GM08714 (cell line): ENCODE data around the gene B3GAT3.
"Not testable (repeated sequence)": the region's sequence is repeated elsewhere in the genome, so short reads cannot be mapped to it uniquely, and the experiment has no call there.

Source experiments
- H3K4me3 ChIP-seq: fragments of 200-500 bp; sonication (Bioruptor generic); 2 replicates; pipeline ENCODE4 v1.5.1; 2014; ENCODE audit warnings: mild to moderate bottlenecking, low read length, inconsistent platforms
- ZNF274 ChIP-seq: IDR thresholded peaks from 2 replicates; pipeline ENCODE4 v1.6.1; 2012; ENCODE audit warnings: mild to moderate bottlenecking, low read depth, low read length

Gene B3GAT3

GRCh38 chr11:62621567-62622470 is at the start of gene B3GAT3:
B3GAT3 (minus strand) TSS chr11:62621986; CDS start chr11:62621947, 39 bp downstream.
- H3K4me3 ChIP-seq: peak within 1 kb of the TSS; percentile 72
- TF ChIP-seq ZNF274: no peak

DNA sequence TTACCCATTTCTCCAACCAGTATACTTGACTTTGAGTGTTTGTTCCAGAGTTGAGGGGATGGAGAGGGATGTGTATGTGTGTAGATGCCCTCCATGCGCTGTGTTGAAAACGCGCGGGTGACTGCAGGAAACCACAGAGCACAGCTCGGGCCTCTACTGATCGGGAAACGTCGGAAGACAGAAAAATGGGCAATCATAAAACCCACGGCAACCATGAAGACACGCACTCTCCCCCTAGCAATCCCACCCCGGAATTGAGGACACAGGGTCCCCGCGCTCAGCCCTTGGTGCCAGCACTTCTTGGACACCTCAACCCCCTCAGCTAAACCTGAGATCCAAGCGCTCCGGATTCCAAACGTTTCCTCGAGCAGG is 49.4 kb upstream of the B3GAT3 start:
- peak overlapping the region; percentile 80 for H3K4me3 ChIP-seq
- no peak for TF ChIP-seq ZNF274

DNA sequence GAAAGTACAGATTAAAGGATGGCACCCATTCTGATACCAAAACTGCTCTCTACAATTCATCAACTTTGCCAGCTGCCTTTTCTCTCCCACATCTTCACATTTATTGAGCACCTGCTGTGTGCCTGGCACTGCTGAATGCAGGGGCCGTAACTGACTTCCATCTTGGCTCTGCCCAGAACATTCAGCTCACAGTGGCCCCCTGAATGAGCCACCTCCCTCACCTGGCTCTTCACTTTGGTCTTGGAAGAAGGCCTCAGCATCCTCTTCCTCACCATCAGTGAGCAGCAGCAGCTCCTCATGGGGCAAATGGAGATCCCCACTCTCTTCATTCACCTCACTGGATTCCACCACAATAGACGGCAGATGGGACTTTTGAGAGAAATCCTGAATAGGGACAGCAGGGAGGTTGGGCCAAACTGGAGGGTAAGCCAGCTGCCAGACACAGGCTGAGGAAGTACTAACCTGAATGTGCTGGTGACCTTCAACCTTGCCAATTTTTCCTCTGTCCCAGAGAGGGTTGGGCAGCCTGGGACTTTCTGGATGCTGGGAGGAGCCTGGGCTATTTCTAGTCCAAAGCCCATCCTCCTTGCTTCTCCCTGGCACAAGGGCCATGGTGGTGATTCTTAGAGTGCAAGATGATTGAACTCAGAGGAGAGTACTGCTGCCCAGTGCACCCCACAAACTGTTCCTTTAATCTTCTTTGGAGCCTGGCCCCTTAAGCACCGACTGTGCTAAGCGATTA is 47.8 kb upstream of the B3GAT3 start:
- TF ChIP-seq ZNF274: no peak
- H3K4me3 ChIP-seq: no peak overlapping the region

- no peak for TF ChIP-seq ZNF274
- no peak overlapping the region for H3K4me3 ChIP-seq
Measured at GRCh38 chr11:62667460-62667859, 45.7 kb upstream of the B3GAT3 start.

DNA sequence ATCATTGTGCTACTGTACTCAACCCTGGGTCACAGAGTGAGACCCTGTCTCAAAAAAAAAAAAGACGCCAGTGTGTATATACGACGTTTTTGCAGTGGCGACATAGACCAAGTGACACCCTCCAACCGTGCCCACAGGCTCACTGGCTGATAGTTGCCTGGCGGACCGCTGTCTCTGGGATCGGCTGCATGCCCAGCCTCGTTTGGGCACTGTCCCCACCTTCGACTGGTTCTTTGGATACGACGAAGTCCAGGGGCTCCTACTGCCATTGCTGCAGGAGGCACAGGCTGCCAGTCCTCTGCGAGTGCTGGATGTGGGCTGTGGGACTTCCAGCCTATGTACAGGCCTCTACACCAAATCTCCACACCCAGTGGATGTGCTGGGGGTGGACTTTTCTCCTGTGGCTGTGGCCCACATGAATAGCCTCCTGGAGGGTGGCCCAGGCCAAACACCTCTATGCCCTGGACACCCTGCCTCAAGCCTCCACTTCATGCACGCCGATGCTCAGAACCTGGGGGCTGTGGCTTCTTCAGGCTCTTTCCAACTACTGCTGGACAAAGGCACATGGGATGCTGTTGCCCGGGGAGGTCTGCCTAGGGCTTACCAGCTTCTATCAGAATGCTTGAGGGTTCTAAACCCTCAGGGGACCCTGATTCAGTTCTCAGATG is 44.6 kb upstream of the B3GAT3 start:
- peak overlapping the region; percentile 83; the same call in 1 of the 2 replicates for H3K4me3 ChIP-seq
- no peak for TF ChIP-seq ZNF274

DNA sequence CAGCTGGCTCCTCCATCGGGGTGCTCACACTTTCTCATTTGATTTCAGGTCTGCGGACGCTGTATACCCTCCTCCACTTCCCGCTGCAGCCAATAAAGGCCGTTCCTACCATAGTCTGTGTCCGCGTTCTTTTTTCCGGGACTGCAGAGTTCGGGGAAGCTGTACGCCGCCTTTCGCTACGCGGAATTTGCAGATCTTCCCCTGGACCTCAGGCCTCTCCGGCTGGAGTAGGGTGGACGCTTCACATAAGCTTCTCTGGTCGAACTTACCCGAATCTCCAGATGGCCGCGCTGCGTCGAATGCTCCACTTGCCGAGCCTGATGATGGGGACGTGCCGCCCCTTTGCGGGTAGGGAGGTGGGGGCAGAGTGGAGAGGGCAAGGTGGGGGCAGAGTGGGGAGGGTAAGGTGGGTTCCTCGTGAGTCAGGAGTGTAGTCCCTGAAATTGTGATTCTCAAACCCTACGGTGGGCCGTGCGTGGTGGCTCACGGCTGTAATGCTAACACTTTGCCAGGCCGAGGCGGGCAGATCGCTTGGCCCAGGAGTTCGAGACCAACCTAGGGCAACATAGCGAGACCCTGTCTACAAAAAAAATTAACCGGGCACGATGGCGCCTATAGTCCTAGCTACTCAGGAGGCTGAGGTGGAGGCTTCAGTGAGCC is 43.9 kb upstream of the B3GAT3 start:
- peak overlapping the region; percentile 83 for H3K4me3 ChIP-seq
- TF ChIP-seq ZNF274: no peak

DNA sequence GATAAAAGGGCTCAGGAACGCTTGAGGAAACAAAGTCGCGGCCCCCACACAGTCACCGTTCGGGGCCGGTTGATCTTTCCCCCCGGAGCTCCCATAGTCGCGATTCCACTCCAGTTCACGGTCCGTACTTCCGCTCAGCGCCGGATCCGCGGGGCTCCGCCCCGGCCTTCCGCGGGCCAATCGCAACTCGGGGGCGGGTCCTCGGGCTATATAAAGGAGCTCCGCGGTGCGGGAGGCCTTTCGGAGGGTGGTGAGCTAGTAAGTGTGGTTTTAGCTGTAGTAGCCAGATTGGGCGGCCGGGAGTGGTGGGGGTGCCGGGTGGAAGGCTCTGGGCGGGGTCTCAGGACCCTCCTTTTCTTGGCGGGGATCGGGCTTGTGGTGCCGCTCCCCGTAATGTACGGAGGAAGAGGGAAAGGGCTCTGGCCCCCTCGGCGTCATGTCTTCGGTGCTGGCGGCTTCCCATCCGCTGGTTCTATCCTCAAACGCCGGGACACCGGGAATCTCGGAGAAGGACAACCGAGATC is 43.4 kb upstream of the B3GAT3 start, which contains the start of the genes C11orf98 and CSKMT:
C11orf98 (minus strand) TSS at position 136 of the 524 bp plus-strand sequence; CDS start at position 95, 41 bp downstream.
CSKMT (plus strand) TSS at position 238 of the 524 bp plus-strand sequence. CDS start 568 bp downstream, outside the sequence.
- peak within 1 kb of the TSS; percentile 83 for H3K4me3 ChIP-seq
- no peak for TF ChIP-seq ZNF274

GRCh38 chr11:62664405-62665074 is 42.8 kb upstream of the B3GAT3 start:
- H3K4me3 ChIP-seq: peak overlapping the region; percentile 83
- no peak for TF ChIP-seq ZNF274

DNA sequence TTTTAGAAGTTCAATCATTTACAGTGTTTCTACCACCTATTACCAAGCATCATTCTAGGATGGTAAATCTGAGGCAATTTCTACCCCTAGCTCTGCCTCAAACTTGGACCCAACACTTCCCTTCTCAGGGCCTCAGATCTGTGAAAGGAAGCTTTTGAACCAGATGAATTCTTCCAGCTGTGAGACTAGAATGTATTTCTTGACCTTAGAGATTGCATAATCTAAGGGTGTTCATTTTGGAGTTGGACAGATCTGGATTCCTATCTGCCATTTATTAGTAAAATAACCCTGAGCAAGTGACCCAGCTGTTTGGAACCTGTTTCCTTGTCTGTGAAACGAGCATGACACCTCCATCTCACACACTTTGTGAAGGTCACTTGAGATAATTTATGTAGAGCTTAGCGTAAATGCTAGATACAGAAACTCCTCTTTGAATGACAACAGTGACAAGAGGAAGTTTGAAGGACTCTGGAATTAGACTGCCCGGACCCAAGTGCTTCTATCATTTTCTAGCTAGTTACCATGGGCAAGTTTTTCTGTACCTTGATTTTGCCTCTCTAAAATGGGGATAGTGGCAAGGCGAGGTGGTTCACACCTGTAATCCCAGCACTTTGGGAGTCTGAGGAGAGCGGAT is 35.1 kb upstream of the B3GAT3 start:
- no peak for TF ChIP-seq ZNF274
- no peak overlapping the region for H3K4me3 ChIP-seq

DNA sequence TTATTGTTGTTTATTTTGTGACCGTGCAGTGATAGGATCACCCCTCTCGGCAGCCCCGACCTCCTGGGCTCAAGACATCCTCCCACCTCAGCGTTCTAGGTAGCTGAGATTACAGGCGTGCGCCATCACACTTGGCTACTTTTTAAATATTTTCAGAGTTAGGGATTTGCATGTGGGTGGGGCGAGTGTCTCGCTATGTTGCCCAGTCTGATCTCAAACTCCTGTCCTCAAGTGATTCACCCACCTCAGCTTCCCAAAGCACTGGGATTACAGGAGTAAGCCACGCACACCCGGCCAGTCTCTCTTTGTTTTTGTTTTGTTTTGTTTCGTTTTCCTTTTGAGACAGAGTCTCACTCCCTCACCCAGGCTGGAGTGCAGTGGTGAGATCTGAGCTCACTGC is 32.5 kb upstream of the B3GAT3 start:
- H3K4me3 ChIP-seq: no peak overlapping the region
- no peak for TF ChIP-seq ZNF274

DNA sequence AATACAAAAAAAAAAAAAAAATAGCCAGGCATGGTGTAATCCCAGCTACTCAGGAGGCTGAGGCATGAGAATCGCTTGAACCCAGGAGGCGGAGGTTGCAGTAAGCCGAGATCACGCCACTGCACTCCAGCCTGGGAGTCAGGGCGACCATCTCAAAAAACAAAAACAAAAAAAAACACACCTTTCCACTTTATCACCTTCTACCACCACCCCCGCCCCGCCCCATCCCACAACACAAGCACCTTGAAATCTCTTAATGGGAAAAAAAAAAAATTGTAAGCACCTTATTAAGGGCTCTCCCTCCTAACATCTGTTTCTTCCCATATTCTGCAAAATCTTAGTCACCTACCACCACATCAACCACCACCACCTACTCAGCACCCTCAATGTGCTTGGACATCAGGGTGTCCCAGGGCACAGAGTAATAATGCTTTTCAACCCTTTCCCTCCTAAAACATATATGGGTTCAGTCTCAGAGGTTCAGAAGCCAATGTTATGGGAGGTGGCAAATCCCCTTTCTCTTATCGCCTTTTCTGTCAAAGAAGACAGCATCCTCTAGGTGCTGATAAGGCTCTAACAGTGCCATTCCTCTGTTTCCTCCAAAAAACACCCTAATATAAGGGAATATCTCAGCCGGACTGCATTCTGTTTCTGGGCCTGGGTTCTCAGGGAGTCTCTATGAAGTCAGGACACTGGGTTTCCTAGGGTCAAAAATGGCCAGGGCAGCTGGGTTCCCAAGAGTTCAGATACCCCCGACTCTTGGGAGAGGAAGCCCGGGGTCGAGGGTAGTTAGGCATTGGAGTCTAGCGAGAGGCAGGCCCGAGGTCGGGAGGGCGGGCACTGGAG is 30.6 kb upstream of the B3GAT3 start:
- peak overlapping the region; percentile 96 for H3K4me3 ChIP-seq
- TF ChIP-seq ZNF274: no peak

DNA sequence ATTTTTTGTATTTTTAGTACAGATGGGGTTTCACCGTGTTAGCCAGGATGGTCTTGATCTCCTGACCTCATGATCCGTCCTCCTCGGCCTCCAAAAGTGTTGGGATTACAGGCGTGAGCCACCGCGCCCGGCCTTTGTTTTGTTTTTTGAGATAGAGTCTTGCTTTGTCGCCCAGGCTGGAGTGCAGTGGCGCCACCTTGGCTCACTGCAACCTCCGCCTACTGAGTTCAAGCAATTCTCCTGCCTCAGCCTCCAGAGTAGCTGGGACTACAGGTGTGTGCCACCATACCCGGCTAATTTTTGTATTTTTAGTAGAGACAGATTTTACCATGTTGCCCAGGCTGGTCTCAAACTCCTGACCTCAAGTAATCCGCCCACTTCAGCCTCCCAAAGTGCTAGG is 28.5 kb upstream of the B3GAT3 start:
- H3K4me3 ChIP-seq: not testable (repeated sequence)
